Lung (tissue), 12 donors: Measurements from ENCODE around the gene BRME1. TPM values are rescaled to one million over a fixed set of nuclear protein-coding genes. Genes with fewer than 3 reads are reported as not detected.

ENCODE experiments used
- ATAC-seq: fragments of 200-7000 bp; cut with Tn5 transposase; one replicate; pipeline ENCODE4 v1.9.1; 2020; ENCODE audit warnings: moderate number of reproducible peaks; ENCODE audit not compliant: insufficient read depth, low FRiP score
- DNase-seq, 3 donors: peaks; one replicate each; pipeline ENCODE4 v3.0.0-alpha.2; 2013 to 2017
- H3K27ac ChIP-seq, 2 donors: one replicate each; pipeline ENCODE4 v1.5.1; 2013; ENCODE audit warnings: mild to moderate bottlenecking in 2 of 2, moderate library complexity in 2 of 2, control low read depth in 1 of 2, inconsistent platforms in 1 of 2, low read depth in 1 of 2, low read length in 1 of 2
- H3K27me3 ChIP-seq, 3 donors: one replicate each; pipeline ENCODE4 v1.5.1; 2013; ENCODE audit warnings: low read length in 2 of 3; ENCODE audit not compliant: control insufficient read depth in 3 of 3, insufficient read depth in 3 of 3
- H3K36me3 ChIP-seq, 4 donors: one replicate each; pipeline ENCODE4 v1.5.1; 2013; ENCODE audit warnings: low read length in 4 of 4, mild to moderate bottlenecking in 1 of 4, moderate library complexity in 1 of 4; ENCODE audit not compliant: control insufficient read depth in 4 of 4, insufficient read depth in 4 of 4
- H3K4me1 ChIP-seq, 5 donors: one replicate each; pipeline ENCODE4 v1.5.1; 2013; ENCODE audit warnings: low read length in 5 of 5, mild to moderate bottlenecking in 2 of 5, moderate library complexity in 1 of 5; ENCODE audit not compliant: control insufficient read depth in 5 of 5, insufficient read depth in 5 of 5
- H3K4me3 ChIP-seq: one replicate; pipeline ENCODE4 v1.5.1; 2013; ENCODE audit warnings: mild to moderate bottlenecking, control low read depth, moderate library complexity
- H3K9ac ChIP-seq, 2 donors: one replicate each; pipeline ENCODE4 v1.5.1; 2013; ENCODE audit warnings: low read length in 2 of 2, control low read depth in 1 of 2; ENCODE audit not compliant: insufficient read depth in 1 of 2
- H3K9me3 ChIP-seq, 4 donors: one replicate each; pipeline ENCODE4 v1.5.1; 2013; ENCODE audit warnings: low read length in 3 of 4, mild to moderate bottlenecking in 1 of 4, moderate library complexity in 1 of 4; ENCODE audit not compliant: control insufficient read depth in 4 of 4, insufficient read depth in 3 of 4
- WGBS, 2 donors: extraction: QIAGEN DNeasy Blood & Tissue Kit; methylation state at CpG; one replicate each; pipeline ENCODE4 v1.1.7; 2013; 5-methylcytosine and 5-hydroxymethylcytosine counted together
- polyA plus RNA-seq, 2 donors: library from polyadenylated mRNA; stranded (reverse); fragments of 200-250 nt; gene quantifications; one replicate each; pipeline ENCODE4 v1.2.1, GENCODE V29; 2013
- total RNA-seq, 2 donors: library from RNA; depleted of rRNA in 1 of 2; stranded (reverse); fragments of >200 nt in 1 of 2; gene quantifications; one replicate each; pipeline ENCODE4 v1.2.1, GENCODE V29; 2014 to 2021
- TF ChIP-seq, protein P1 (sequence below): IDR thresholded peaks from 2 replicates; pipeline ENCODE4 v1.5.1; 2012; ENCODE audit warnings: mild to moderate bottlenecking; ENCODE audit errors: control extremely low read depth, extremely low read depth
- donor health status: control.
- donor health status: control.
- donor health status: Bipolar disorder and iron deficiency.
- donor health status: healthy.
- donor health status: DM: yes; HTN: yes; CAD: no.

BRME1 gene
- total and polyA plus RNA-seq, 4 donors = 1.3 to 3.2 (median 2.9) TPM

DNA sequence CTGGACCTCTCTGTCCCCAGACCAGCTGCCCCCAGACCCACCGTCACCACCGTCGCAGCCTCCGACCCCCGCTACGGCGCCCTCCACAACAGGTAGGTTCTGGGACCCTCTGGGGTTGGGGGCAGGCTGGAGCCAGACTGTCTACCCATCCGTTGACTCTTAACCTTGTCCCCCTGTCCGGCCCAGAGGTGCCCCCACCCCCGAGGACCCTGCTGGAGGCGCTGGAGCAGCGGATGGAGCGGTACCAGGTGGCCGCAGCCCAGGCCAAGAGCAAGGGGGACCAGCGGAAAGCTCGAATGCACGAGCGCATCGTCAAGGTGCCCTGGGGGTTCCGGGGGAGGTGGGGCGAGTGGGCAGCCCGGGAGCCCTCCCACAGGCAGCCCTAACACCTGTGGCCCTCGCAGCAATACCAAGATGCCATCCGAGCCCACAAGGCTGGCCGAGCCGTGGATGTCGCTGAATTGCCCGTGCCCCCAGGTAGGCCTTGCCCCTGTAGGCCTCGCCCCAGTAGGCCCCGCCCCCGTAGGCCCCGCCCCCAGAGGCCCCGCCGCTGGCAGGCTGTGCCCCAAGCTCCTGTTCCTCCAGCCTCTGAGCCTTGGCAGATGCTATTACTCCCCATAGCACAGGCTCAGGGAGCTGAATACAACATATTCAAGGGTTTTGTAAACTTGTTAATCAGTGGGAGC is 13.0 kb upstream of the BRME1 start:
- Histone ChIP-seq H3K36me3 (peaks cover 7 to 48% (median 18%) of the 10 kb centered on the region in 4 donors), H3K27ac (no peak overlapping the region), H3K27me3 (no peaks in the 10 kb centered on the region), H3K9ac (no peak overlapping the region), H3K4me3 (no peak overlapping the region), H3K9me3 (peaks cover 0 to 6% (median 0%) of the 10 kb centered on the region in 4 donors), H3K4me1 (no peaks in the 10 kb centered on the region)
- 92 to 94% methylated on average over 34 of the region's 34 CpGs for WGBS, 2 donors
- ATAC-seq (no peak), DNase-seq (no peak)
- TF ChIP-seq, protein P1, sequence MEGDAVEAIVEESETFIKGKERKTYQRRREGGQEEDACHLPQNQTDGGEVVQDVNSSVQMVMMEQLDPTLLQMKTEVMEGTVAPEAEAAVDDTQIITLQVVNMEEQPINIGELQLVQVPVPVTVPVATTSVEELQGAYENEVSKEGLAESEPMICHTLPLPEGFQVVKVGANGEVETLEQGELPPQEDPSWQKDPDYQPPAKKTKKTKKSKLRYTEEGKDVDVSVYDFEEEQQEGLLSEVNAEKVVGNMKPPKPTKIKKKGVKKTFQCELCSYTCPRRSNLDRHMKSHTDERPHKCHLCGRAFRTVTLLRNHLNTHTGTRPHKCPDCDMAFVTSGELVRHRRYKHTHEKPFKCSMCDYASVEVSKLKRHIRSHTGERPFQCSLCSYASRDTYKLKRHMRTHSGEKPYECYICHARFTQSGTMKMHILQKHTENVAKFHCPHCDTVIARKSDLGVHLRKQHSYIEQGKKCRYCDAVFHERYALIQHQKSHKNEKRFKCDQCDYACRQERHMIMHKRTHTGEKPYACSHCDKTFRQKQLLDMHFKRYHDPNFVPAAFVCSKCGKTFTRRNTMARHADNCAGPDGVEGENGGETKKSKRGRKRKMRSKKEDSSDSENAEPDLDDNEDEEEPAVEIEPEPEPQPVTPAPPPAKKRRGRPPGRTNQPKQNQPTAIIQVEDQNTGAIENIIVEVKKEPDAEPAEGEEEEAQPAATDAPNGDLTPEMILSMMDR = no peak

DNA sequence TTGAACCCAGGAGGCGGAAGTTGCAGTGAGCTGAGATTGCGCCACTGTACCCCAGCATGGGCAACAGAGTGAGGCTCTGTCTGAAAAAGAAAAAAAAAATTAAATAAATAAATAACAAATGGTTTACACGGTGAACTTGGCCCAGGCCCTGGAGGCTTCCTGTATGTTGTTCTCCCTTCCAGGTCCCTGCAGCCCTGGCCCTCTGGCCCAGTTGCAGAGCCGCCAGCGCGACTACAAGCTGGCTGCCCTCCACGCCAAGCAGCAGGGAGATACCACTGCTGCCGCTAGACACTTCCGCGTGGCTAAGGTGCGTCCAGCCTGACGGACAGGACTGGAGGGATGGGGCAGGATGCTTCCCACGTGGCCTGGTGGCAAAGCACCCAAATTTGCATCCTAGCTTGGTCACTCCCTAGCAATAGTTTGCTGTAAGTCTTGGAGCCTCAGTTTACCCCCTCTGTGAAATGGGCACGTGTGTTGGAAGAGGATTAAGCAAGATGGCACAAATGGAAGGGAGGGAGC is 12.0 kb upstream of the BRME1 start:
- H3K36me3 ChIP-seq = peaks cover 7 to 47% (median 21%) of the 10 kb centered on the region in 4 donors
- H3K27ac ChIP-seq = no peak overlapping the region
- no peaks in the 10 kb centered on the region for H3K27me3 ChIP-seq
- H3K9me3 ChIP-seq = peaks cover 0 to 6% (median 0%) of the 10 kb centered on the region in 4 donors
- no peak for ATAC-seq
- 69 to 73% methylated on average over 14 of the region's 14 CpGs for WGBS, 2 donors
- H3K9ac ChIP-seq = no peak overlapping the region
- no peak for DNase-seq
- TF ChIP-seq, protein P1 = no peak
- no peak overlapping the region for H3K4me3 ChIP-seq
- H3K4me1 ChIP-seq = no peaks in the 10 kb centered on the region

DNA sequence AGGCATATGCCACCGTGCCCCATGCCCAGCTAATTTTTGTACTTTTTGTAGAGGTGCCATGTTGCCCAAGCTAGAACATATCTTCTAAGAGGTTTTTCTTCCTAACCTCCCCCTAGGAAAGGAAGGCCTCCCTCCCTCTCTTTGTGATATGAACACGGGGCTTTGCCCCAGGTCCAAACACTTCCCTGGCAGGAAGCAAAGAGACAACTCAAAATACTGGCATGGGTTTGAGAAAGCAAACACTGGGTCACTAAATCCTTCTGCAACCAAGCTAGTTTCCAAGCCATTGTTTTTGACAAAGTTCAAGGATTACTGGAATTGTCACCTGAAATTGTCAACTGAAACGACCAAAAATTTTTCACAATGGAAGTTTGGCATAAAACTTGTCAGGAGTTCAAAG is 8.9 kb upstream of the BRME1 start:
- WGBS, 2 donors = 80 to 91% methylated on average over 3 of the region's 3 CpGs
- no peaks in the 10 kb centered on the region for H3K27me3 ChIP-seq
- DNase-seq (no peak), ATAC-seq (no peak)
- H3K4me1 ChIP-seq = no peaks in the 10 kb centered on the region
- TF ChIP-seq, protein P1 = no peak
- no peak overlapping the region for H3K27ac ChIP-seq
- H3K4me3 ChIP-seq = no peak overlapping the region
- no peak overlapping the region for H3K9ac ChIP-seq
- no peaks in the 10 kb centered on the region for H3K9me3 ChIP-seq
- H3K36me3 ChIP-seq = peaks cover 3 to 42% (median 7%) of the 10 kb centered on the region in 4 donors
